ENCODE data around the gene INPP4A.

The INPP4A gene

GRCh38 chr2:98446850-98447249 lies 2.2 kb downstream of the INPP4A start:
- no peak overlapping the region for H3K4me3 ChIP-seq (ENCODE audit: low read depth, low read length)

GRCh38 chr2:98448441-98449145 lies 3.9 kb downstream of the INPP4A start:
- no peak for TF ChIP-seq CTCF (IDR thresholded peaks at IDR 0.05; ENCODE audit: borderline replicate concordance, insufficient read depth, low read depth, low read length)
- no peak overlapping the region for H3K4me3 ChIP-seq (ENCODE audit: low read depth, low read length)

More at GRCh38 chr2:98446850-98447249, 2.2 kb downstream of the INPP4A start:
- no peak for TF ChIP-seq CTCF (IDR thresholded peaks at IDR 0.05; ENCODE audit: borderline replicate concordance, insufficient read depth, low read depth, low read length)

GRCh38 chr2:98452396-98453027 lies 7.9 kb downstream of the INPP4A start:
- no peak for TF ChIP-seq CTCF (IDR thresholded peaks at IDR 0.05; ENCODE audit: borderline replicate concordance, insufficient read depth, low read depth, low read length)
- H3K4me3 ChIP-seq (ENCODE audit: low read depth, low read length) = no peak overlapping the region

GRCh38 chr2:98453083-98453482 lies 8.4 kb downstream of the INPP4A start:
- no peak overlapping the region for H3K4me3 ChIP-seq (ENCODE audit: low read depth, low read length)
- TF ChIP-seq CTCF (IDR thresholded peaks at IDR 0.05; ENCODE audit: borderline replicate concordance, insufficient read depth, low read depth, low read length) = no peak

GRCh38 chr2:98453531-98453930 lies 8.9 kb downstream of the INPP4A start:
- H3K4me3 ChIP-seq (ENCODE audit: low read depth, low read length) = no peak overlapping the region
- TF ChIP-seq CTCF (IDR thresholded peaks at IDR 0.05; ENCODE audit: borderline replicate concordance, insufficient read depth, low read depth, low read length) = no peak

- TF ChIP-seq CTCF (IDR thresholded peaks at IDR 0.05; ENCODE audit: borderline replicate concordance, insufficient read depth, low read depth, low read length) = no peak
- no peak overlapping the region for H3K4me3 ChIP-seq (ENCODE audit: low read depth, low read length)
These were observed 9.4 kb downstream of the INPP4A start for GRCh38 chr2:98454073-98454472.

All from GM12875 (cell line).